ENCODE data around the gene RPA4.

- TF ChIP-seq CTCF (IDR thresholded peaks at IDR 0.05) (no peak), POLR2A (IDR thresholded peaks at IDR 0.05) (no peak), POLR2AphosphoS5 (IDR thresholded peaks at IDR 0.05) (no peak), EP300 (IDR thresholded peaks at IDR 0.05) (no peak)
Observed at GRCh38 chrX:96883608-96884007, at the start of gene RPA4.
